ENCODE data around the gene PAGR1. TPM values are rescaled to one million over a fixed set of nuclear protein-coding genes. Genes with fewer than 3 reads are reported as not detected.

The PAGR1 gene
- total and polyA plus RNA-seq, 9 of the 15 experiments (the other 6 are each of a cell fraction or from before 2014, with no cell fraction given): 1.4 to 58.2 (median 16.8) TPM

GRCh38 chr16:29807426-29808218, 8.3 kb upstream of the PAGR1 start (continued):
- TF ChIP-seq LEF1 (IDR thresholded peaks at IDR 0.05) (peak; percentile 31; the same call in 1 of the 2 replicates), MCM5 (IDR thresholded peaks at IDR 0.05; ENCODE audit: low read depth) (no peak), RFX1 (IDR thresholded peaks at IDR 0.05) (peak; percentile 77; the same call in 1 of the 2 replicates), CCNT2 (IDR thresholded peaks at IDR 0.05; ENCODE audit: borderline replicate concordance, extremely low read depth, insufficient read length, low read depth, low read length) (peak; percentile 83), REST (IDR thresholded peaks at IDR 0.05; ENCODE audit: borderline replicate concordance) (peak; percentile 52; the same call in 1 of the 2 replicates), REST (CRISPR knock-in tag; IDR thresholded peaks at IDR 0.05; ENCODE audit: low read depth) (peak; percentile 70; the same call in 1 of the 2 replicates), POLR2AphosphoS2 (IDR thresholded peaks at IDR 0.05; ENCODE audit: low read length) (no peak; the same call in 1 of the 2 replicates), RNF219 (CRISPR knock-in tag; IDR thresholded peaks at IDR 0.05) (no peak), E4F1 (CRISPR knock-in tag; IDR thresholded peaks at IDR 0.05; ENCODE audit: borderline replicate concordance) (no peak), SETDB1 (IDR thresholded peaks at IDR 0.05; ENCODE audit: low read length) (no peak), FOXP1 (CRISPR knock-in tag; IDR thresholded peaks at IDR 0.05) (peak; percentile 70), YY1 (IDR thresholded peaks at IDR 0.05; ENCODE audit: borderline replicate concordance in 1 of 3, control insufficient read depth in 1 of 3, extremely low read depth in 1 of 3, insufficient read depth in 3 of 3, insufficient read length in 1 of 3, insufficient replicate concordance in 2 of 3, low read depth in 1 of 3, low read length in 2 of 3) (peak in 1 of 3 experiments; percentile 34), U2AF2 (optimal IDR thresholded peaks at IDR 0.05; ENCODE audit: low read depth, low read length) (no peak), ZNF384 (IDR thresholded peaks at IDR 0.05; ENCODE audit: low read depth, low read length) (no peak)

Data from K562 (cell line).